GM18867 (cell line): ENCODE measurements around the gene CUX1.

Source experiments
- ATAC-seq: cut with Tn5 transposase; IDR thresholded peaks from one replicate; pipeline ENCODE4 v1.9.1; 2021; ENCODE audit warnings: mild to moderate bottlenecking, moderate library complexity; ENCODE audit not compliant: unreplicated experiment

Gene CUX1

DNA sequence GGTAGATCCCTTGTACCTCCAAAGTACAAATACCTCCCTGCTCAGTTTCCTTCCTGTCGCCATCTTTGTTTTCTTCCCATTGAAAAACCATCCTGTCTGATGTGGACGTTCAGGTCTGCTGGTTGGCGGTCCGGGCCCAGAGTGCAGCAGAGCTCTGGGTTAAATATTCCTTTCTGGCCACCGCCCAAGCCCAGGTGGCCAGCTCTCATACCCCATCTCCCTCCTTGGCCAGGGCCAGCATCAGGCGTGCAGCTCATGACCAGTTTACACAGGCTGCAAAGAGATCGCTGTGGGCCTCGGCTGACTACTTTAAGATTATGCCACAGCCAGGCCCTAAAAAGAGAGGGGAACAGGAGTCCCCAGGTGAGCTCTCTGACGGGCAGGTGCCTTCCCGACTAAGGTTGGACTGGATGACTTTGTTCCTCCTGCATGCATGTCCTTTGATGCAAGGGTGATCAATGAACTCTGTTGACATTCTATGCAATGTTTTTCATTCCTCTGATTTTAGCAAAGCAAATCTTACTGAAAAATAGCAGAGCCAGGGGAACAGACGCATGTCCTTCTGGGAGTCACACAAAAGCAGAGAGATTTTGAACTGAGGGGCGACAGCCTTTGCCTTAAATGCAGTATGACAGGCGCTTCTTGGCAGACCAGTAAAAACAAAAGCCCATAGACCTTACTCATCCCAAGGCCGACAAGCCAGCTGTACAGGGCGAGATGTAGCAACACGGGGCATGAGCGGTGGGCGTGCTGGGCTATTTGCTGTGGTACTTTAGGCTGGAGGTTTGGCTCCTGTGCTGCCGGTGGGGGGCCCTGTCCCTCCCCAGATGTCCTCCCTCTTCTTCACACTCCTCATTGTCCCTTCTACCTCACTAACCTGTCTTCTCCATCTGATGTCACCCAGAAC lies 435.9 kb downstream of the CUX1 start:
- no peak for ATAC-seq

DNA sequence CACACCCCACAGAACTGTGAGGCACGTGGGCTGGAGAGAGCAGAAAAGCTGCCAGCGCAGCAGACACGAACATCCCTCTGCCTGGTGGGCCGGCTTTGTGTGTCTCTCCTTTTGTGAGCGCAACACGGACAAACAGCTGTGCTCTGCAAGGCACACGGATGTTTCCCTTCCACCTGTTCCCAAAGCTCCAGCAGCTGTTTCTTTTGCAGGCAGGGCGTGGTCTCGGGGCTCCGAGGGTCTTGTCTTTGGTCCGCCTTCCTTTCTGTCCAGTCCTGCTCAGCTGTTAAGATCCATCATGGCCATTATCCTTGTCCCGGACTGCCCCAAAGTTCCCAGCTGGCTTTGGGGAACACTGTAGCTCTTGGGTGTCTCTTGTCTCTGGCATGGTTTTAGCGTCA lies 436.5 kb downstream of the CUX1 start:
- ATAC-seq = no peak

DNA sequence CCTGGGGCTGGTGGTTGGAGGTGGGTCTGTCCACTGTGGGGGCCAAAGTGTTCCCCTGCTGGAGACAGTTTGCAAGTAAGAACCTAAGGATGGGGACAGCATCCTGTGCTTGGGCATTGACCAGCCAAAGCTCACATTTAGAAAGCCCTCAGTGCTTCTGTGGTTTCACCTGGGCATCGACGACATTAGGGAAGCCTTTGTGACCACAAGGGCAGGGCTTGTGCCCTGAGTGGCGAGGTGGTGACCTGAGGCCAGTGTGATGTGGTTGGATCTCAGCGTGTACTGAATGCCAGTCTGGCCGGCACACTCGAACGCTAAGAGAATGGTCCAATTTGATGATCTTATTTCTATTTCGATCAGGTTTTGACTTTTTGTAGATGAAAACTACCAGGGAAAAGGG lies 437.1 kb downstream of the CUX1 start:
- ATAC-seq = no peak

DNA sequence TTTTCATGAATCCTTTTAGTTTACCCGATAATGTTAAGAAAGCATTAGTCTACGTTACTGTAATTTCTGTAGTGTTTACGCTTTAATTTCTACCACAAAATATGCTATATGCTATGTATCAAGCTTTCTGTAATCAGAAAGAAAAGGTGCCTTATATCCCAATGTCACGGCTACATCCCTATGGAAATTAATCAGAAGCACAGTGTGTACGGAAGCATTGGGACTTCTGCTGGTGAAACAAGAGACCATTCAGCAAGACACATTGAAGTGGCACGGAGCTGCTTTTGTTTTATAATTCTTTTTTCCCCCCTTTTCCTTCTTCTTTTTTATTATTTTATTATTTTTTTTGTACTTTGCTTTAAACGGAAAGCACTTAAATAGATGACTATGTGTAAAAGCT lies 438.1 kb downstream of the CUX1 start:
- ATAC-seq = no peak

DNA sequence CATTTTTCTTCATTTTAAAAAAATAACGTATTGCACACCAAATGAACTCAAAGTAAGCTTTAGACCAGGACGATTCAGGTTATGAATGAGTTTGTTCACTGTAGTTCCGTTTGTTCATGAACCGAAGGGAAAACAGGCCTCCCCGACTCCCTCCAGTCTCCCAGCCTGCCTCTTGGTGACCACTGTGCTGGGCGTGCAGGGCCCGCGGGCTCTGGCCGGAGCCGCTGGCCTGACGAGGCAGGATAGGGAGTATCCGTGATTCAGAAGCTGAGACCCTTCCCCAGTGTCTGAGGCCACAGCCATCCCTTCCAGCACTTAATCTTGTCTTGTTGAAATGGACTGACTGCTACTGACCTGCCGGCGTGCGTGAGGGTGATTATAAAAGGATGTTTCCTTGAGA lies 438.5 kb downstream of the CUX1 start:
- ATAC-seq = no peak

DNA sequence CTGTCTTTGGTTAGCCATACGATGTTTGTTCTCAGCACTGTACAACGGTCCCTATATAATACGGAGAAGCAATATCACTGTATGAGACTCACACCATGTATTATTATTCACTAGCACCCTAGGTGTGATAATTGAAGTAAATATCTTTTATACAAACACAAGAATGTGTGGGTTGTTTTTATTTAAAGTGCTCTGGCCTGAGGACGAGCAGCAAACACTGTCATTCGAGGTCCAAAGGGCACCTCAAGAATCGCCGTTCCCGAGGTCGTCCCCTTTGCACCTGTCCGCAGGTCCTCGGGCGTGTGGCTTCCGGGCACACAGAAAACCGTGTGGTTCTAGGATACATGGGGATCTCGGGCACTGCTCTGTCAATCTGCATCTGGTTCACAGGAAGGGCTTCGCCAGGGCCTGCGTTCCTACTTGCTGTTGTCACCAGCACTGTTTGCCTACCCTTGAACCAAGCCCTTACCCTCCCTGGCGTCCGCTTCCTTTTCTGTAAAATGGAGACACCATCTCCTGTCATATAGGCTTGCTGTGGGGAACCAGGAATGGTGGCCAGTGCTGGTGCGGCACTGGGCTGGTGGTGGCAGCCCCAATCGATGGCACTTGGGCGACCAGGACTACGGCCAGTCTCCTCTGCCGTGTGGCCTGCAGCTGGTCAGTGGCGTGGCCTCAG lies 440.8 kb downstream of the CUX1 start:
- no peak for ATAC-seq

DNA sequence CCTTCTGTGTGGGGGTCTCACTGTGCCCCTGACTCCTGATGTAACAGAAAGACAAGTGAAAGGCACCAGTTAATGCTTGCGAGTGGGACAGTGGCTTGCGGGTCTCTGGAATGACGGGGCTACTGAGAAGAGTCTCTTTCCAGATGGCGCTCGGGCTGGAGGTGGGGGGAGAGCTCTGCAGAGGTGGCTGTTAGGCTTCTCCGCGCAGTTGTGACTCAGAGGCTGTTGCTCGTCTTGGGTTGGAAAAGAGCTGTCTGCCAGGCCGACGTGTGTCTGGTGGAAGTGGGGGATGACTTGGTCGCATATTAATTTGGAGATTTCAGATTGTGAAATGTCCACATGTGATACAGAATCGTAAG lies 441.3 kb downstream of the CUX1 start:
- no peak for ATAC-seq

DNA sequence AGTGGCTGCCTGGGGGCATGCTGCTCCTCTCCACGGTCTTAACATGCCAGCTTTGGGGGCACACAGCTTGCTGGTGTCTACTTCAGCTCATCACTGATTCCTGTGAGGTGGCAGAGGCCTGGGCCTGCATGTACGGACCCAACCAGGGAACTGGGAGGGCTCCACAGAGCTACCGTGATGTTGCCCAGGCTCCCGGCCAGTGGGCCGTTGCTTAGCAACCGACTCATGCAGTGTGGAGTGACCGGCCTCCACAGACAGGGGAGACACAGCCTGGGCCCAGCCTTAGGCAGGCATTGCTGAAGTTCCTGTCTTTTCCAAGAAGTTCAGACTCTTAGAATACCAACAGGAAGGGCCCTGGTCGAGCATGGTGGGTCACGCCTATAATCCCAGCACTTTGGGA lies 443.4 kb downstream of the CUX1 start:
- no peak for ATAC-seq

DNA sequence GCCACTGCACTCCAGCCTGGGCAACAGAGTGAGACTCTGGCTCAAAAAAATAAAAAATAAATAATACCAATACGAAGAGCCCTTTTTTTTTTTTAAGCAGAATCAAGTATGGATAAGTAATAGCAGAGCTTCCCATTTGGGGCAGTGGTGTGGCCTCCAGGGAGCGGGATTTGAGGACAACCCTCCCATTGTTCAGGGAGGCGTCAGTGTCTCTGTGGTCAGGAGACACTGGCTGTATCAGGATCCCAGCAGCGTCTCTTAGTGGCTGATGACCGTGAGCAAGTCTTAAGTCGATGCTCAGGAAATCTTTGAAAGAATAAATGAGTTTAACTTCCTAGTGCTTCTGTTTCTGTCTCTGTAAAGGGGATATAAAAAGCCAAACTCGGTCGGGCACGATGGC lies 444.0 kb downstream of the CUX1 start:
- ATAC-seq = no peak

DNA sequence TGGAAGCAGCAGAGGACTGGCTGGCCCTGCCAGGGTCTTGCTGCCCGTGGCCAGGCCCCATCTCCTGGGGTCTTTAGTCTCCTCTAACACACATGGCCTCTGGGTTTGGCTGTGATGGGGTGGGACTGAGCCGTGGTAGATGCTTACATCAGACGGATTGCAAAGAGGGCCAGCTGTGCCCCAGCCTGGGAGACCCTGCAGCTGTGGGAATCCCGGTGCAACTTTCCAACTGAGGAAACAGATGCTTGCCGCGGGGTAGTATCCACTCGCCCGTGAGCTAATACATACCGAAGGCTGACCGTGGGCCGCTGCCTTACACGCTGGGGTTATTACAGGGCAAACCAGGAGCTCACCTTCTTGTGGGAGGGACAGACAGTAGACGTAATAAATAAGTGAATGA lies 445.1 kb downstream of the CUX1 start:
- ATAC-seq = no peak

DNA sequence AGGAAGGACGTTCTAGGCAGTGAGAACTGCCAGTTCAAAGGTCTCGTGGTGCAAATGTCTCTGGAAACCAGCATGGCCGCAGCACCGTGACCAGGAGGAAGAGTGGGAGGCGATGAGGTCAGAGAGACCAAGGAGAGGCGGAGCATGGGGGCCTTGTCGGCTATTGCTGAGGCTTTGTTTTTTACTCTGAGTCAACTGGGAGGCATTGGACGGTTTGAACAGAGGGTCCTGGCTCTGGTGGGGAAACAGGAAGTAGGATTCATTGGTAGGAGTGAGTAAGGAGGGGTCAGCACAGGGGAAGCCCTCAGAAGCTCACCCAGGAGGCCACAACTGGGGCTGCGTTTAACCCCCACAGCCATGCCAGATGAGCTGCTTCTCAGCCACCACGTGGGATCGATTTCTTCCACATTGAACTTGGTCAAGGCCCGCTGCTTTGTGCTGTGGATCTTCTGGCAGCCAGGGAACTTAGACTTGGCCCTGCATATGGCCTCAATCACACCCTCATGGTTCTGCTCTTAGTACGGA lies 447.0 kb downstream of the CUX1 start:
- ATAC-seq = no peak

DNA sequence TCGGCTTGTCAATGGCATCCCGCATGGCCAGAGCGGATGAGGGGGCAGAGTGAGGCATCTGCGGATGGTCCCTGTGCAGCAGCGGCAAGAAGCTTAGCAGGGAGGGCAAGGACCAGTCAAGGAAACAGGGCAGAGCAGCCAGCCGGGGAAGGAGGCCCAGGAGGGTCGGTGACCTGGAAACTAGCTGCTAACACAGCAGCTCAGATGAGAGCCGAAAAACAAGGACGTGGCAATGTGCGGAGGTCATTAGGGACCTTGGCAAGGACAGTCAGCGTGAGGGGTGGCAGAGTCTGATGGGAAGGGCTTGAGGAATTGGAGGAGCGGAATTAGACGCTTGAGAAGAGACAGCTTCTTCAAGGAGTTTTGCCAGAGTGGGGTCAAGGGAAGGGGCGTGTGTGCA lies 449.1 kb downstream of the CUX1 start:
- ATAC-seq = no peak

DNA sequence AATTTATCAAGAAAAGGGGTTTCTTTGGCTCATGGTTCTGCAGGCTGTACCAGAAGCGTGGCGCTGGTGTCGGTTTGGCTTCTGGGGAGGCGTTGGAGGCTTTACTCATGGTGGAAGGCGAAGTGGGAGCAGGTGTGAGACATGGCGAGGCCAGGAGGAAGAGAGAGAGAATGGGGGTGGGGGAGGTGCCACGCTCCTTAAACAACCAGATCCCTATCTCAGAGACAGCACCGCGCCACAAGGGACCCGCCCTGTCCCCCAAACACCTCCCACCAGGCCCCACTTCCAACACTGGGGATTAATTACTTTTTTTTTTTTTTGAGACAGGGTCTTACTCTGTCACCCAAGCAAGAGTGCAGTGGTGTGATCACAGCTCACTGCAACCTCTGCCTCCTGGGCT lies 451.2 kb downstream of the CUX1 start:
- no peak for ATAC-seq

DNA sequence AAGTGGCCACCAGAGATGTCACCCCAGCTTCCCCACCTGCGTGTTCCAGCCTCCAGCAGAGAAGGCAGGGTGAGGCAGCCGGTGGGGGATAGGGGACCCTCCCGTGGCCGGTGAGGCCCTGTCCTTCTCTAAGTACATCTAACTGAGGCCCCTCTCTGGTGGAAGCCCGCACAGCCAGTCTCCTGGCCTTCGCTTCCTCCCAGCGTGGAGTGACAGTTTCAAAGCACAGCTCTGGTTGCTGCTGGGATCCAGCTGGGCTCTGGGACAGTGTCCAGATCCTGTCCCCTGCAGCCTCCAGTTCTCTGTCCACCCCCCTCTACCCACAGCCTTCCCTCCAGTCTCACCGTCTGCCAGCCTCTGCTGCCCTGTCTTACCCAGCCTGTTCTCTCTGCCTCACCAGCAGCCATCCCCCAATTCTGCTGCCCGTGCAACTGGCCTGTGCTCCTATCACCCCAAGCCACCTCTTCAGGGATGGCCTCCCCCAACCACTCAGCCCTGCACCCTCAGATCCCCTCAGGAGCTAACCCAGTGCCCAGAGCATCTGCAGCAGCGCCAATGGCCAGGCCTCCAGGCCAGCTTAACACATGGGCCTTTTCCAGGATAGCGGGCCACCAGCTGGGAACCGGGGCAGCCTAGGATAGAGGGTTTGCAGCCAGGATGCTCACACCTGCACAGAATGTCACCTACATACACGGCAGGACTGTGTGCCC lies 452.9 kb downstream of the CUX1 start:
- no peak for ATAC-seq

DNA sequence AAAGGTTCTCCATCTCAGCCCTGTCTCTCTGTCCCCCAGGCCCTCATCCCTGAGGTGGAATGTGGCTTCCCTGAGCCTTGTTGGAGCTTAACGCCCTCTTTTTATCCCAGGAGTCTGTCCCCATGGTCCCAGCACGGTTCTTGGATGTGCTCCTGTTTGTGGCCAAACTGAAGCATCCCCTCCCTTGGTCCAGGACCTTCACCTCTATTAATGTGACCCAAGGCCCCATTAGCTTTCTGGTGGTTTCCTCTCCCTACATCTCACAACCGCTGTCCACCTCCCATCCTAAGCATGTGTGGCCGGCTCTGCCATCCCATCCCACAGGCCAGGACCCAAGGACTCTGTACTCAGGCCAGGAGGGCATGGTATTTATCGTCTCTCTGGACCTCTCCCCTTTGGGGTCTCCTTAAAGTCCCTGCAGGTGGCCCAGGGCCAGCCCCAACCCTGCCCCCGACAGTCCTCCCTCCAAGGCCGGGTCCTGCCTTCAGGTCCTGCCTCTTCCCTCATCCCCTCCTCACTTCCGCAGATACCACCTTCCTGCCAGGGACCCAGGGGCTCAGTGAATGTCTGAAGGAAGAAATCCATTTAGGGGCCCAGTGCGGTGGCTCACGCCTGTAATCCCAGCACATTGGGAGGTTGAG lies 453.9 kb downstream of the CUX1 start:
- no peak for ATAC-seq

DNA sequence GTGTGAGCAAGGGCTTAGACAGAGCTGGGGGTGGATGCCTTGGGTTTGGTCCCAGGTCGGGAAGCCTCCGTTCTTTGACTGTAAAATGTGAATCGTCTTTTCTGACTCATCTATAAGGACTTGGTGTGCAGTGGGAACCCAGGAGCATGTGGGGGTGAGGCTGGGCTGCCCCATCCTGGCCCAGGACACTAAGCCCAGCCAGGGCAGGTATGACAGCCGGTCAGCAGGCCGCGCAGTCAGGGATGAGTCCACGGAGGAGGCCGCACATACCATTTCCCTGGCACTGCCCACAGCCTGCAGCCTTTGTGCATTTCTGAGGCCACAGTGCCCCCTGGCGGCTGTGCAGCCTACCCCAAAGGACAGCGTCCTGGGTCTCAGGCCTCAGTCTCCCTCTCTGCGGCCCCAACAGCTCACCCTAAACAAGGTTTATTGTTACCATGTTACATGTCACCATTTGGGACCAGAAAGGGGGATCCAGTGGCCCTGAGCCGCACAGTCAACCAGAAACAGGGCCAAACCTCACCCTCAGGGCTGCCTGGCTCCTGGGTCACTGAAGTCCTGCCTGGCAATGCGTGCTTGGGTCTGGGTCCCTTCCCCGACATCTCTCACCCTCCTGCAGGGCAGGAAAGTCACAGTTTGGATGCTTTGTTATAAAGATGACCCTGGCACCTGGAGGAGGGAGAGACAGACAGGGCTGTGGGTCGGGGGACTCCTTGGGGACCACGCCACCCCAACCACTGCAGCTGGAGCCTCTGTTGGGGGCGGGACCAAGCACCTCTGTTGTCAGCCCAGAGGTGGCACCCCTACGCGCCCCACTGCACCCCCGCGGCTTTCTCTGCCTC lies 454.9 kb downstream of the CUX1 start:
- peak; percentile 57 for ATAC-seq

DNA sequence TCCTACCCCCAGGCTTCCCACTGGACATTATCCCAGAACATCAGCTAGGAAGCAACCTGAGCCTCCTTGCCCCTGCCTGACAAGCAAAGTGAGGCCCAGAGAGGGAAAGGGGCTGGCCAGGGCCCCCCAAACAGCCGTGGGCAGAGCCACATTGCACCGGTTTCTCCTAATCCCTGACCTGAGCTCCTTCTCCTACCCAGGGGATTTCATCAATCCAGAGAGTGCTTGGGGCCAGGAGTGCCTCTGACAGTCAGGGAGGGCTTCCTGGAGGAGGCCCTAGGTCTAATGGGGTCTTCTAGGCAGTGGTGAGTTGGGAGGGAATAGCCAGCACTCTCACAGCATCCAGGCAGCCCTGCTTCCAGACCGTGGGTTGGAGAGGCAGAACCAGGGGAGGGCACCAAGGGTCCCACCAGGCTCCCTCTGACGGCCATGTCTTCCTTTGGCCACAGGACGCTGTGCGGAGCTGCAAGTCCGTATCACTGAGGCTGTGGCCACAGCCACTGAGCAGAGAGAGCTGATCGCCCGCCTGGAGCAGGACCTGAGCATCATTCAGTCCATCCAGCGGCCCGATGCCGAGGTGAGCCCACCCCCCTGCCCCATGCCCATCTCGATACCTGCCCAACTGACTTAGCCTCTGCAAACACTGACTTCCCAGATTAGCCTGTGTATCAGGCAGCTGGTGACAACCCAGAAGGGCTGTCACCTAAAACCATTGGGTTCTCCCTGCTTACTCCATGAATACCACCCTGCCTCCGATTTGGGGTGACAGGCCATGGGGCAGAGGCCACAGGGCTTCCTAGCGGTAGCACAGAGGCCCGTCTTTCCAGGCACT lies 455.7 kb downstream of the CUX1 start:
- no peak for ATAC-seq

DNA sequence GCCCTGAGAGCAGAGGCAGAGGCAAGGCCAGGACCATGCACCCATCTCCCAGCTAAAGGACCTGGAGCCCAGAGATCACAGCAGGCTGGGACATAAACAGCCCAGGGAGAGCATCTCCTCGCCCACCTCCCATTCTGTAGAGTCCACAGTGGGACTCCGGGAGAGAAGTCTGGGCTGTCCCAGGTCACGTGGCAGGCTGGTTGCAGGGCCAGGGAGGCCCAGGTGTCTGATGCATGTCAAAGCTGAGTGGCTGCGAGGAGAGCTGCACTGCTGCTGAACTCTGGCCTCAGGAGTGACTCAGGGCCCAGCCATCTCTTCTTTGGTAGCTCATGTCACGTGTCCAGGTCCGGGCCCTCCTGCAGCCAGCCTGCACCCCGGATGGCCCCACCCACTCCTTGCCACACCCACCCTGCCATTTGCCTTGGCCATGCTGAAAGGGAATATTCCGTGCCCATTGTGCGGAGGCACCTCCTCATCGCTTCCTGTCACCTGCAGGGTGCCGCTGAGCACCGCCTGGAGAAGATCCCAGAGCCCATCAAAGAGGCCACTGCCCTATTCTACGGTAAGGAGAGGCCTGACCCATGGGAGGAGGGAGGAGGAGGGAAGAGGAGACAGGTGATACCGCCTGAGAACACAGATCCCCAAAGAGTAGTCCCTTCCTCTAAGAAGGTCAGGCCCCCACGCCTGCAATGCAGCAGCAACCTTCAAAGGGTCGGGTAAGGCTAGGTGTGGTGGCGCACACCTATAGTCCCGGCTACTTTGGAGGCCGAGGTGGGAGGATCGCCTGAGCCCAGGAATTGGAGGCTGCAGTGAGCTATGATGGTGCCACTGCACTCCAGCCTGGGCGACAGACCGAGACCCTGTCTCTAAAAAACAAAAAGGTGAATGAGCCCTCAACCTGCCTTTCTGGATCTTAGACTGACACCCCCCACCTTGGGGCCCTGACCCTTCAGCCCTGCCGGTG lies 456.6 kb downstream of the CUX1 start:
- no peak for ATAC-seq
